Adrenal gland (tissue), 5 donors: ENCODE results near the gene TRDN.

ENCODE experiments used
- POLR2A ChIP-seq, 2 donors: fragments of 450-650 bp; IDR thresholded peaks; one replicate each; pipeline ENCODE4 v1.6.1; 2017; ENCODE audit warnings: antibody characterized with exemption in 2 of 2, mild to moderate bottlenecking in 2 of 2, moderate library complexity in 1 of 2
- TF ChIP-seq, protein P1 (sequence below), 6 experiments: fragments of 450-650 bp in 4 of 6; fragments of 200-600 bp in 2 of 6; sonication (generic) in 1 of 6; IDR thresholded peaks; 1 replicate in 5 of 6; 2 replicates in 1 of 6; pipeline versions ENCODE4 v1.5.1 to v1.8.0; 2016 to 2021; ENCODE audit warnings: antibody characterized with exemption in 6 of 6, mild to moderate bottlenecking in 2 of 6, moderate library complexity in 1 of 6
- donor health status: DM: no; HTN: no; CAD: no.

DNA sequence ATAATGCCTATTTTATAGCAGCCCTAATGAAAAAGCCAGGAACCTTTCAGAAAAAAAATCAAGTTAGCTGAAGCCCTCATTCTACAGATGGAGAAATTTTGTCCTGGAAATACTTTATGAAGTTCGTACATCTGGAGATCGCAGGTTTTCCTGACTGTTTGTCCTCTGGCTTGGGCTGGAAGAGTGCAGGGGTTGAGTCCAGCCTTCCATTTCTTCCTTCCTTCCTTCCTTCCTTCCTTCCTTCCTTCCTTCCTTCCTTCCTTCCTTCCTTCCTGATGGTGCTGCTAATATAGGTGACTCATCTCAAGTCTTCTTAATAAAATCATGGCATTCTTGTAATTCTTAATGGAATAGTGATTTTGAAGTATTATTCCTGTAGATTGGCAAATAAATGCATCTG is 413.3 kb downstream of the TRDN start:
- TF ChIP-seq POLR2A (IDR thresholded peaks at IDR 0.05), result no peak
- TF ChIP-seq, protein P1, sequence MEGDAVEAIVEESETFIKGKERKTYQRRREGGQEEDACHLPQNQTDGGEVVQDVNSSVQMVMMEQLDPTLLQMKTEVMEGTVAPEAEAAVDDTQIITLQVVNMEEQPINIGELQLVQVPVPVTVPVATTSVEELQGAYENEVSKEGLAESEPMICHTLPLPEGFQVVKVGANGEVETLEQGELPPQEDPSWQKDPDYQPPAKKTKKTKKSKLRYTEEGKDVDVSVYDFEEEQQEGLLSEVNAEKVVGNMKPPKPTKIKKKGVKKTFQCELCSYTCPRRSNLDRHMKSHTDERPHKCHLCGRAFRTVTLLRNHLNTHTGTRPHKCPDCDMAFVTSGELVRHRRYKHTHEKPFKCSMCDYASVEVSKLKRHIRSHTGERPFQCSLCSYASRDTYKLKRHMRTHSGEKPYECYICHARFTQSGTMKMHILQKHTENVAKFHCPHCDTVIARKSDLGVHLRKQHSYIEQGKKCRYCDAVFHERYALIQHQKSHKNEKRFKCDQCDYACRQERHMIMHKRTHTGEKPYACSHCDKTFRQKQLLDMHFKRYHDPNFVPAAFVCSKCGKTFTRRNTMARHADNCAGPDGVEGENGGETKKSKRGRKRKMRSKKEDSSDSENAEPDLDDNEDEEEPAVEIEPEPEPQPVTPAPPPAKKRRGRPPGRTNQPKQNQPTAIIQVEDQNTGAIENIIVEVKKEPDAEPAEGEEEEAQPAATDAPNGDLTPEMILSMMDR (IDR thresholded peaks at IDR 0.05), result no peak
